SK-N-SH (cell line): ENCODE measurements around the gene NAXE. TPM values are rescaled to one million over a fixed set of nuclear protein-coding genes. Genes with fewer than 3 reads are reported as not detected.

Experiments
- CTCF ChIA-PET: fragments of 300-600, 350-600 bp; formaldehyde crosslinking; extraction: SDS; loops from one replicate; lab custom pipeline; 2021; lab: Yijun Ruan, JAX
- POLR2A ChIA-PET: fragments of 350-600 bp; sonication (Branson Sonifier 250); formaldehyde crosslinking; extraction: SDS; loops from one replicate; lab custom pipeline; 2020; ENCODE audit warnings: antibody characterized with exemption, inconsistent platforms; lab: Yijun Ruan, JAX
- DNase-seq: peaks from one replicate; pipeline ENCODE4 v3.0.0; 2012
- H2AFZ ChIP-seq: fragments of 200-600 bp; sonication (generic); 2 replicates; pipeline ENCODE4 v1.8.1; 2016; ENCODE audit warnings: antibody characterized with exemption, mild to moderate bottlenecking, low read depth
- H3F3A ChIP-seq: fragments of 200-600 bp; sonication (generic); replicated peaks from 2 replicates; pipeline ENCODE3; 2016; ENCODE audit warnings: antibody characterized with exemption, mild to moderate bottlenecking; ENCODE audit not compliant: insufficient read depth
- H3K27ac ChIP-seq, 2 experiments: fragments of 200-500 bp in 1 of 2; fragments of 200-600 bp in 1 of 2; sonication (Bioruptor generic) in 1 of 2; sonication (generic), shearing (Covaris generic) in 1 of 2; 2 replicates each; pipeline versions ENCODE4 v1.5.1 to v1.6.1; 2014 to 2016; ENCODE audit warnings: low read depth in 2 of 2, inconsistent platforms in 1 of 2, low read length in 1 of 2, mild to moderate bottlenecking in 1 of 2, mixed read lengths in 1 of 2
- H3K27me3 ChIP-seq: fragments of 200-600 bp; sonication (generic), shearing (Covaris generic); 2 replicates; pipeline ENCODE4 v1.6.1; 2016; ENCODE audit warnings: mixed run types; ENCODE audit not compliant: insufficient read depth
- H3K36me3 ChIP-seq, 2 experiments: fragments of 200-500 bp in 1 of 2; fragments of 200-600 bp in 1 of 2; sonication (Bioruptor generic) in 1 of 2; sonication (generic) in 1 of 2; replicated peaks in 1 of 2; 2 replicates each; pipeline versions ENCODE3 to v1.5.1; 2014 to 2016; ENCODE audit warnings: low read length in 1 of 2, mild to moderate bottlenecking in 1 of 2; ENCODE audit not compliant: insufficient read depth in 2 of 2, control insufficient read depth in 1 of 2
- H3K4me1 ChIP-seq, 2 experiments: fragments of 200-500 bp in 1 of 2; fragments of 200-600 bp in 1 of 2; sonication (Bioruptor generic) in 1 of 2; sonication (generic), shearing (Covaris generic) in 1 of 2; 2 replicates each; pipeline versions ENCODE4 v1.5.1 to v1.6.1; 2014 to 2016; ENCODE audit warnings: low read depth in 1 of 2, low read length in 1 of 2, mixed run types in 1 of 2; ENCODE audit not compliant: insufficient read depth in 2 of 2, control insufficient read depth in 1 of 2
- H3K4me2 ChIP-seq: fragments of 200-600 bp; sonication (generic), shearing (Covaris generic); 2 replicates; pipeline ENCODE4 v1.6.1; 2017; ENCODE audit warnings: mixed run types
- H3K4me3 ChIP-seq, 2 experiments: fragments of 200-500 bp in 1 of 2; fragments of 200-600 bp in 1 of 2; sonication (Bioruptor generic) in 1 of 2; sonication (generic), shearing (Covaris generic) in 1 of 2; 2 replicates each; pipeline versions ENCODE4 v1.5.1 to v1.8.1; 2014 to 2016; ENCODE audit warnings: low read depth in 2 of 2, inconsistent platforms in 1 of 2, low read length in 1 of 2, mild to moderate bottlenecking in 1 of 2, mixed read lengths in 1 of 2, moderate library complexity in 1 of 2
- H3K79me2 ChIP-seq: fragments of 200-600 bp; sonication (generic); 2 replicates; pipeline ENCODE4 v1.8.1; 2017; ENCODE audit warnings: mild to moderate bottlenecking; ENCODE audit not compliant: insufficient read depth
- H3K9ac ChIP-seq: fragments of 200-600 bp; sonication (generic); 2 replicates; pipeline ENCODE4 v1.6.1; 2017; ENCODE audit warnings: mixed run types
- H3K9me2 ChIP-seq: fragments of 200-600 bp; sonication (generic); 2 replicates; pipeline ENCODE4 v1.6.1; 2017; ENCODE audit warnings: mixed run types
- H3K9me3 ChIP-seq: fragments of 200-600 bp; sonication (generic); 2 replicates; pipeline ENCODE4 v1.6.1; 2017; ENCODE audit warnings: mixed run types, mild to moderate bottlenecking, moderate library complexity
- H4K20me1 ChIP-seq: fragments of 200-600 bp; sonication (generic); 2 replicates; pipeline ENCODE4 v1.6.1; 2017; ENCODE audit warnings: mild to moderate bottlenecking, mixed run types; ENCODE audit not compliant: insufficient read depth
- ELF1 ChIP-seq: IDR thresholded peaks from 2 replicates; pipeline ENCODE4 v1.4.0; 2012
- FOSL2 ChIP-seq: IDR thresholded peaks from 2 replicates; pipeline ENCODE4 v1.4.0; 2012; ENCODE audit warnings: low read depth, mild to moderate bottlenecking, moderate library complexity, borderline replicate concordance
- FOXJ3 ChIP-seq: sonication (generic); formaldehyde crosslinking; IDR thresholded peaks from 2 replicates; pipeline ENCODE4 v1.5.1; 2020; ENCODE audit warnings: mild to moderate bottlenecking, missing genetic modification reagents
- MXI1 ChIP-seq: IDR thresholded peaks from 2 replicates; pipeline ENCODE4 v1.6.1; 2012; ENCODE audit warnings: mild to moderate bottlenecking, low read depth, low read length, improper control_type of control experiment
- POLR2AphosphoS5 ChIP-seq: IDR thresholded peaks from 2 replicates; pipeline ENCODE4 v1.6.1; 2012; ENCODE audit warnings: low read depth, low read length
- RAD21 ChIP-seq: IDR thresholded peaks from 2 replicates; pipeline ENCODE4 v1.6.1; 2012; ENCODE audit warnings: mild to moderate bottlenecking, low read length
- RCOR1 ChIP-seq: fragments of 150-350 bp; IDR thresholded peaks from 2 replicates; pipeline ENCODE4 v1.6.1; 2017; ENCODE audit warnings: antibody characterized with exemption, low read length
- TAF1 ChIP-seq: IDR thresholded peaks from 2 replicates; pipeline ENCODE4 v1.6.1; 2012; ENCODE audit warnings: low read depth, mild to moderate bottlenecking, low read length, moderate library complexity, borderline replicate concordance
- YY1 ChIP-seq: IDR thresholded peaks from 2 replicates; pipeline ENCODE4 v1.4.0; 2012; ENCODE audit warnings: low read depth, mild to moderate bottlenecking
- WGBS: methylation state at CpG from one replicate; pipeline ENCODE4 v1.1.6; 2017; ENCODE audit warnings: low lambda C conversion rate; 5-methylcytosine and 5-hydroxymethylcytosine counted together
- polyA plus RNA-seq, 3 experiments: library from polyadenylated mRNA; depleted of rRNA; stranded (reverse); fragments of >200 nt; gene quantifications; 2 replicates each; pipeline ENCODE4 v1.2.3, GENCODE V29; 2012
- TF ChIP-seq, protein P1 (sequence below): IDR thresholded peaks from 2 replicates; pipeline ENCODE4 v1.4.0; 2012; ENCODE audit warnings: low read depth
- TF ChIP-seq, protein P2 (sequence below): IDR thresholded peaks from 2 replicates; pipeline ENCODE4 v1.6.1; 2012; ENCODE audit warnings: mild to moderate bottlenecking, low read depth, low read length, moderate library complexity
- TF ChIP-seq, protein P3 (sequence below): fragments of 150-350 bp; IDR thresholded peaks from 2 replicates; pipeline ENCODE4 v1.6.1; 2016; ENCODE audit warnings: mild to moderate bottlenecking, low read depth, low read length
- TF ChIP-seq, protein P4 (sequence below): IDR thresholded peaks from 2 replicates; pipeline ENCODE4 v1.4.0; 2012; ENCODE audit warnings: low read depth, borderline replicate concordance
- TF ChIP-seq, protein P5 (sequence below): fragments of 200-600 bp; sonication (generic); IDR thresholded peaks from 2 replicates; pipeline ENCODE4 v1.6.1; 2017; ENCODE audit warnings: antibody characterized with exemption, mild to moderate bottlenecking, moderate library complexity
- TF ChIP-seq, protein P6 (sequence below): IDR thresholded peaks from 2 replicates; pipeline ENCODE4 v1.4.0; 2012; ENCODE audit warnings: low read depth, borderline replicate concordance

The NAXE gene
- polyA plus RNA-seq, 1 of the 3 experiments (the other 2 are of a cell fraction), result 98.4 TPM

DNA sequence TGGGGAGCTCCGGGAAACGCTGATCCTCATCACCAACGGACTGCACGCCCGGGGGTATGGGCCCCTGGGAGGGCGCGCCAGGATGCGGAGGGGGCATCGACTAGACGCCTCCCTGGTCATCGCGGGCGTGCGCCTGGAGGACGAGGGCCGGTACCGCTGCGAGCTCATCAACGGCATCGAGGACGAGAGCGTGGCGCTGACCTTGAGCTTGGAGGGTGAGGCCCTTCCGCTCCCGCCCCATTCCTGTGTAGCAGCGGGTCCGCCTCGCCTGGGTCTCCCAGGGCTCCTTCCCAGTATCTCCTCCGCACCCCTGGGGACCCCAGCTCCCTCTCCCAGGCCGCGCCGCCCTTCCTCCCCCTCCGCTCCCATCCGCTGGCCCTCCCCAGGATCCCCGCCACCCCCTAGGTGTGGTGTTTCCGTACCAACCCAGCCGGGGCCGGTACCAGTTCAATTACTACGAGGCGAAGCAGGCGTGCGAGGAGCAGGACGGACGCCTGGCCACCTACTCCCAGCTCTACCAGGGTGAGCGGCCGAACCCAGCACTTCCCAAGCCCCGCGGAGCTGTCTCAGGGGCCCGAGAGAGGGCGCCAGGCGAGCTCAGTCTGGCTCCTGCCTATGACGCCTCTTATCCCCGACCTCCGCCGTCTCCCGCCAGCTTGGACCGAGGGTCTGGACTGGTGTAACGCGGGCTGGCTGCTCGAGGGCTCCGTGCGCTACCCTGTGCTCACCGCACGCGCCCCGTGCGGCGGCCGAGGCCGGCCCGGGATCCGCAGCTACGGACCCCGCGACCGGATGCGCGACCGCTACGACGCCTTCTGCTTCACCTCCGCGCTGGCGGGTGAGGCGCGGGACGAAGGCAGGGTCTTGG, 32.6 kb downstream of the NAXE start:
- Histone ChIP-seq H3K9me3 (no peaks in the 10 kb centered on the region), H2AFZ (peak overlapping the region; percentile 85), H3K9me2 (no peaks in the 10 kb centered on the region), H3K4me3 (peak overlapping the region; percentile 39 to 57; a peak in 3 of 4 replicates), H3F3A (peaks cover 12% of the 10 kb centered on the region), H3K4me1 (peaks cover 0 to 13% of the 10 kb centered on the region in 2 experiments; a peak in 1 of 4 replicates), H3K79me2 (no peaks in the 10 kb centered on the region), H3K36me3 (no peaks in the 10 kb centered on the region), H3K27ac (no peak overlapping the region), H3K27me3 (peaks cover 29% of the 10 kb centered on the region), H4K20me1 (no peaks in the 10 kb centered on the region), H3K4me2 (peak overlapping the region; percentile 71), H3K9ac (no peak overlapping the region)
- ChIA-PET CTCF (interaction anchor here (0.6 to 18.0 kb wide), 33 partner anchors 10 to 271 kb away, joined by 3 to 643 read pairs (median 5); partner anchors contain the start of genes BCAN, CRABP2, GPATCH4 and IQGAP3), POLR2A (interaction anchor here (0.6 to 1.6 kb wide), 3 partner anchors 25 to 342 kb away, joined by 3 to 9 read pairs (median 3); partner anchors contain the start of gene SMG5)
- TF ChIP-seq FOXJ3 (CRISPR knock-in tag) (no peak), RAD21 (0 out of 2 replicates have a peak, but pooled peaks have one; percentile 8), FOSL2 (no peak), TAF1 (no peak), MXI1 (no peak), RCOR1 (no peak), POLR2AphosphoS5 (no peak), ELF1 (no peak), YY1 (no peak)
- TF ChIP-seq, protein P1, sequence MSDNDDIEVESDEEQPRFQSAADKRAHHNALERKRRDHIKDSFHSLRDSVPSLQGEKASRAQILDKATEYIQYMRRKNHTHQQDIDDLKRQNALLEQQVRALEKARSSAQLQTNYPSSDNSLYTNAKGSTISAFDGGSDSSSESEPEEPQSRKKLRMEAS, result no peak
- TF ChIP-seq, protein P2, sequence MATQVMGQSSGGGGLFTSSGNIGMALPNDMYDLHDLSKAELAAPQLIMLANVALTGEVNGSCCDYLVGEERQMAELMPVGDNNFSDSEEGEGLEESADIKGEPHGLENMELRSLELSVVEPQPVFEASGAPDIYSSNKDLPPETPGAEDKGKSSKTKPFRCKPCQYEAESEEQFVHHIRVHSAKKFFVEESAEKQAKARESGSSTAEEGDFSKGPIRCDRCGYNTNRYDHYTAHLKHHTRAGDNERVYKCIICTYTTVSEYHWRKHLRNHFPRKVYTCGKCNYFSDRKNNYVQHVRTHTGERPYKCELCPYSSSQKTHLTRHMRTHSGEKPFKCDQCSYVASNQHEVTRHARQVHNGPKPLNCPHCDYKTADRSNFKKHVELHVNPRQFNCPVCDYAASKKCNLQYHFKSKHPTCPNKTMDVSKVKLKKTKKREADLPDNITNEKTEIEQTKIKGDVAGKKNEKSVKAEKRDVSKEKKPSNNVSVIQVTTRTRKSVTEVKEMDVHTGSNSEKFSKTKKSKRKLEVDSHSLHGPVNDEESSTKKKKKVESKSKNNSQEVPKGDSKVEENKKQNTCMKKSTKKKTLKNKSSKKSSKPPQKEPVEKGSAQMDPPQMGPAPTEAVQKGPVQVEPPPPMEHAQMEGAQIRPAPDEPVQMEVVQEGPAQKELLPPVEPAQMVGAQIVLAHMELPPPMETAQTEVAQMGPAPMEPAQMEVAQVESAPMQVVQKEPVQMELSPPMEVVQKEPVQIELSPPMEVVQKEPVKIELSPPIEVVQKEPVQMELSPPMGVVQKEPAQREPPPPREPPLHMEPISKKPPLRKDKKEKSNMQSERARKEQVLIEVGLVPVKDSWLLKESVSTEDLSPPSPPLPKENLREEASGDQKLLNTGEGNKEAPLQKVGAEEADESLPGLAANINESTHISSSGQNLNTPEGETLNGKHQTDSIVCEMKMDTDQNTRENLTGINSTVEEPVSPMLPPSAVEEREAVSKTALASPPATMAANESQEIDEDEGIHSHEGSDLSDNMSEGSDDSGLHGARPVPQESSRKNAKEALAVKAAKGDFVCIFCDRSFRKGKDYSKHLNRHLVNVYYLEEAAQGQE, result no peak
- TF ChIP-seq, protein P3, sequence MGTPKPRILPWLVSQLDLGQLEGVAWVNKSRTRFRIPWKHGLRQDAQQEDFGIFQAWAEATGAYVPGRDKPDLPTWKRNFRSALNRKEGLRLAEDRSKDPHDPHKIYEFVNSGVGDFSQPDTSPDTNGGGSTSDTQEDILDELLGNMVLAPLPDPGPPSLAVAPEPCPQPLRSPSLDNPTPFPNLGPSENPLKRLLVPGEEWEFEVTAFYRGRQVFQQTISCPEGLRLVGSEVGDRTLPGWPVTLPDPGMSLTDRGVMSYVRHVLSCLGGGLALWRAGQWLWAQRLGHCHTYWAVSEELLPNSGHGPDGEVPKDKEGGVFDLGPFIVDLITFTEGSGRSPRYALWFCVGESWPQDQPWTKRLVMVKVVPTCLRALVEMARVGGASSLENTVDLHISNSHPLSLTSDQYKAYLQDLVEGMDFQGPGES, result no peak
- TF ChIP-seq, protein P4, sequence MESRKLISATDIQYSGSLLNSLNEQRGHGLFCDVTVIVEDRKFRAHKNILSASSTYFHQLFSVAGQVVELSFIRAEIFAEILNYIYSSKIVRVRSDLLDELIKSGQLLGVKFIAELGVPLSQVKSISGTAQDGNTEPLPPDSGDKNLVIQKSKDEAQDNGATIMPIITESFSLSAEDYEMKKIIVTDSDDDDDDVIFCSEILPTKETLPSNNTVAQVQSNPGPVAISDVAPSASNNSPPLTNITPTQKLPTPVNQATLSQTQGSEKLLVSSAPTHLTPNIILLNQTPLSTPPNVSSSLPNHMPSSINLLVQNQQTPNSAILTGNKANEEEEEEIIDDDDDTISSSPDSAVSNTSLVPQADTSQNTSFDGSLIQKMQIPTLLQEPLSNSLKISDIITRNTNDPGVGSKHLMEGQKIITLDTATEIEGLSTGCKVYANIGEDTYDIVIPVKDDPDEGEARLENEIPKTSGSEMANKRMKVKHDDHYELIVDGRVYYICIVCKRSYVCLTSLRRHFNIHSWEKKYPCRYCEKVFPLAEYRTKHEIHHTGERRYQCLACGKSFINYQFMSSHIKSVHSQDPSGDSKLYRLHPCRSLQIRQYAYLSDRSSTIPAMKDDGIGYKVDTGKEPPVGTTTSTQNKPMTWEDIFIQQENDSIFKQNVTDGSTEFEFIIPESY, result no peak
- TF ChIP-seq, protein P5, sequence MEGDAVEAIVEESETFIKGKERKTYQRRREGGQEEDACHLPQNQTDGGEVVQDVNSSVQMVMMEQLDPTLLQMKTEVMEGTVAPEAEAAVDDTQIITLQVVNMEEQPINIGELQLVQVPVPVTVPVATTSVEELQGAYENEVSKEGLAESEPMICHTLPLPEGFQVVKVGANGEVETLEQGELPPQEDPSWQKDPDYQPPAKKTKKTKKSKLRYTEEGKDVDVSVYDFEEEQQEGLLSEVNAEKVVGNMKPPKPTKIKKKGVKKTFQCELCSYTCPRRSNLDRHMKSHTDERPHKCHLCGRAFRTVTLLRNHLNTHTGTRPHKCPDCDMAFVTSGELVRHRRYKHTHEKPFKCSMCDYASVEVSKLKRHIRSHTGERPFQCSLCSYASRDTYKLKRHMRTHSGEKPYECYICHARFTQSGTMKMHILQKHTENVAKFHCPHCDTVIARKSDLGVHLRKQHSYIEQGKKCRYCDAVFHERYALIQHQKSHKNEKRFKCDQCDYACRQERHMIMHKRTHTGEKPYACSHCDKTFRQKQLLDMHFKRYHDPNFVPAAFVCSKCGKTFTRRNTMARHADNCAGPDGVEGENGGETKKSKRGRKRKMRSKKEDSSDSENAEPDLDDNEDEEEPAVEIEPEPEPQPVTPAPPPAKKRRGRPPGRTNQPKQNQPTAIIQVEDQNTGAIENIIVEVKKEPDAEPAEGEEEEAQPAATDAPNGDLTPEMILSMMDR, result peak; percentile 54
- TF ChIP-seq, protein P6, sequence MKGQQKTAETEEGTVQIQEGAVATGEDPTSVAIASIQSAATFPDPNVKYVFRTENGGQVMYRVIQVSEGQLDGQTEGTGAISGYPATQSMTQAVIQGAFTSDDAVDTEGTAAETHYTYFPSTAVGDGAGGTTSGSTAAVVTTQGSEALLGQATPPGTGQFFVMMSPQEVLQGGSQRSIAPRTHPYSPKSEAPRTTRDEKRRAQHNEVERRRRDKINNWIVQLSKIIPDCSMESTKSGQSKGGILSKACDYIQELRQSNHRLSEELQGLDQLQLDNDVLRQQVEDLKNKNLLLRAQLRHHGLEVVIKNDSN, result no peak
- DNase-seq, result peak; percentile 87
- 16% methylated on average over 22 of the region's 87 CpGs for WGBS
